Endometrium (tissue), 2 donors: ENCODE results near the gene CHRNB1.

Experiments used
- FAIRE-seq: peaks from 2 replicates; lab custom pipeline; 2012; peaks lifted over from hg19 to GRCh38; lab: Jason Lieb, UNC
- donor health status: control.
- donor health status: control.

CHRNB1 gene

DNA sequence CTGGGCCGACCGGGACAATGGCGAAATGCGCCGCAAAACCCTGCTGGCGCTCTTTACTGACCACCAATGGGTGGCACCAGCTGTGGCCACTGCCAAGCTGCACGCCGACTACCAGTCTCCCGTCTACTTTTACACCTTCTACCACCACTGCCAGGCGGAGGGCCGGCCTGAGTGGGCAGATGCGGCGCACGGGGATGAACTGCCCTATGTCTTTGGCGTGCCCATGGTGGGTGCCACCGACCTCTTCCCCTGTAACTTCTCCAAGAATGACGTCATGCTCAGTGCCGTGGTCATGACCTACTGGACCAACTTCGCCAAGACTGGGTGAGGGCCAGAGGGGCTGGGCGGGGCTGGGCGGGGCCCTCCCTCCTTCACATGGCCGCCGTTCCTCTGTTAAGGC lies 29.1 kb upstream of the CHRNB1 start:
- no peak for FAIRE-seq

DNA sequence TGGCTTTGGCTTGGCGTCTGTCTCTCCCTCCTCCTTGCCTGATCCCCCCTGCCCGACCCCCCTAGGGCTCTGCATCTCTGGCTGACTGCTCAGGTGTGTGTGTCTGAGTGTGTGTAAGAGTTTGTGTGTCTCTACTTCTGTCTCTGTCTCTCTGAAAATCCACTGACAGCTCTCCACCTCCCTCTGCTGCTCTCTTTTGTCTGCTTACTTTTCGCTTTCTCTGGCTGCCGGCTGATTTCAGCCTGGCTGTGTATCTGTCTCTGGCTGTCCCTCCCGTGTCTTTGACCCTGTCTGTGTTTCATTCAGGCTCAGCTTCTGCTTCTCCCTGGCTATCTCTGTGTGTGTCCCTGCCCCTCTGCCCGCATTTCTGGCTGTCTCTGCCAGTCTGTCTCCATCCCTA lies 28.5 kb upstream of the CHRNB1 start:
- FAIRE-seq = no peak

DNA sequence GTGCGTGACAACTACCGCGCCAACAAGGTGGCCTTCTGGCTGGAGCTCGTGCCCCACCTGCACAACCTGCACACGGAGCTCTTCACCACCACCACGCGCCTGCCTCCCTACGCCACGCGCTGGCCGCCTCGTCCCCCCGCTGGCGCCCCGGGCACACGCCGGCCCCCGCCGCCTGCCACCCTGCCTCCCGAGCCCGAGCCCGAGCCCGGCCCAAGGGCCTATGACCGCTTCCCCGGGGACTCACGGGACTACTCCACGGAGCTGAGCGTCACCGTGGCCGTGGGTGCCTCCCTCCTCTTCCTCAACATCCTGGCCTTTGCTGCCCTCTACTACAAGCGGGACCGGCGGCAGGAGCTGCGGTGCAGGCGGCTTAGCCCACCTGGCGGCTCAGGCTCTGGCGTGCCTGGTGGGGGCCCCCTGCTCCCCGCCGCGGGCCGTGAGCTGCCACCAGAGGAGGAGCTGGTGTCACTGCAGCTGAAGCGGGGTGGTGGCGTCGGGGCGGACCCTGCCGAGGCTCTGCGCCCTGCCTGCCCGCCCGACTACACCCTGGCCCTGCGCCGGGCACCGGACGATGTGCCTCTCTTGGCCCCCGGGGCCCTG lies 27.7 kb upstream of the CHRNB1 start:
- no peak for FAIRE-seq

DNA sequence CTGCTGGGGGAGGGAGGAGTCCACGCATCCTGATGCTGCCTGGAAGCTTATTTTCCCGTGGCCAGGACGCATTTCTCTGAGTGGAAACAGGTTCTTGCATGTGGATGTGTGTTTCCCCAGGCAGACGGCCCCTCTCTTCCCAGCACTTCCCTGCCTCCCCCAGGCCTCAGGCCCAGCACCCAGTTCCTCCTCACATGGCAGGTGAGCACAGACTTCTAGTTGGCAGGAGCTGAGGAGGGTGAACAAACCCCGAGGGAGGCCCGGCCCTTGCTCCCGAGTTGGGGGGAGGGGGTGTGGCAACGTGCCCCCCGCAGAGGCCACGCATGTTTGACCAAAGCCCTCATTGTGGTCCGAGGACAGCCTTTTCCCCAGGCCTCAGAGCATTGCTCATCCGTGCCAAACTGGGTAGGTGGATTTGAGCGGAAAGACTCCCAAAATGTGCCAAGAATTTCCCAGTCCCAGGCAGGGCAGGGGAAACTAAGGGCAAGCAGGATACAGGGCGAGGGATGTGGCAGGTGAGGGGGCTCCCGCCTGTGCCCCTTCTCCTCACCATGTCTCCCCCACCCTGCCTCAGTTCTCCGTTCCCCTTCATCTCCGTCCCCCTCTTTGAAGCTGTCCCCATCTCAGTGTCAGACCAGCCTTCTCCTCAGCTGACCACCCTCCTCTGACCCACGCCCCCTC lies 26.2 kb upstream of the CHRNB1 start:
- no peak for FAIRE-seq

DNA sequence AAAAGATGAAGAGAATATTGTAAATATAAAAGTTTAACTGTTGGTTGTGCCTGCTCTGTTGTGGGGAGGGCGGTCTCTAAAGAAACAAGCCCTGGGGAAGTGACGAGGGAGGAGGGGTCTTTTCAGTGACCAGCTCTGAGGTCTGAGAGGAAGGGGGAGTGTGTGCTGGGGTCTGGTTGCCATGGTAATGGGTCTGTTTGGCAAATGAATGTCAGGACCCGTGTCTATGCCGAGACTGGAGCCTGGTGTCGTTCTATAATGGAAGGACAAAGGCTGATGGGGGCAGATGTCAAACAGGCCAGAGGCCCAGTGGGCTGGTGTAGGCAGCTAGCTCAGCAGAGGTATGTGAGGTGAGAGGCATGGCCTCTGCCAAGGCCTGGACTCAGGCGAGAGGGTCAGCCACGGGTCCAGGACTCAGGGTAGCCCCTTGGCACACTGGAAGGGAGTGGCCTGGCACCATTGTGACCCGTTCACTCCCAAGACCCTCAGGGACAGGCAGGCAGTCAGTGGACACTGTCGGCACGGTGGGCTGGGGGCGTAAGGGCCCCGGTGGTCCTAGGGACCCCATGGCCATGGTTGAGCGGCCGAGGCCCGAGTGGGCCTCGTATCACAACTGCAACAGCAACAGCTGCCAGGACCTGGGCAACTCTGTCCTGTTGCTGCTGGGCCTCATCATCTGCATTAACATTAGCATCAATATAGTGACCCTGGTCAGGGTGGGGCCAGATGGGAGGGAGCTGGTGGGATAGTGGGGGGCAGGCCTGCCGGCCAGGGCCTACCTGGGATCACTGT lies 24.8 kb upstream of the CHRNB1 start, which contains the start of gene SPEM1:
Gene SPEM1, plus strand, starts transcription at position 506 of the 792 bp plus-strand sequence. Its CDS starts 61 bp downstream, at position 567.
- no peak for FAIRE-seq

DNA sequence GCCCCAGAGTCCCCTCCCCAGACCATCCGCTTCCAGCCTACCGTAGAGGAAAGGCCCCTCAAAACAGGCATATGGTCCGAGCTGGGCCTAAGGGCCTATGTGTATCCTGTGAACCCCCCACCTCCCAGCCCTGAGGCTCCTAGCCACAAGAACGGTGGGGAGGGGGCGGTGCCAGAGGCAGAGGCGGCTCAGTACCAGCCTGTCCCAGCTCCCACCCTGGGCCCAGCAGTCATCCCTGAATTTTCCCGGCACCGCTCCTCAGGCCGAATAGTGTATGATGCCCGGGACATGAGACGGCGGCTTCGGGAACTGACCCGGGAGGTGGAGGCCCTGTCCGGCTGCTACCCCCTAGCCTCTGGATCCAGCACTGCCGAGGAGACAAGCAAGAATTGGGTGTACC lies 23.7 kb upstream of the CHRNB1 start:
- FAIRE-seq = no peak

DNA sequence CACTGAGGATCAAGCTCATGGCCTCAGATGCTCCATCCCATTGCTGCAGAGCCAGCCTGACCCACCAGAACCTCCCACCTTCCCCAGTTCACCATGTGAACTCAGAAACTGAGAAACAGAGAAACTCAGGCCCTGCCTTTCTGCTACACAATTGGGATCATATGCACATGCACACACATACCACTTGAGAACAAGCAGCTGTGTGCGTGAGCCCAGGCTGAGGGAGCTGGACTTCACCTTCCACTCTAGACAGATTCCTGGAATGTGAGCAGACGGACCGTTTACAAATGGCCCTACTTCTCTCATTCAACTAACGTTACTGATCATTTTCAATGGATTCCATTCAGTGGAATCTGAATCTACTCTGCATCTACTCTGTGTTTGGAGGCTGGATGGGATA lies 21.2 kb upstream of the CHRNB1 start:
- FAIRE-seq = no peak

DNA sequence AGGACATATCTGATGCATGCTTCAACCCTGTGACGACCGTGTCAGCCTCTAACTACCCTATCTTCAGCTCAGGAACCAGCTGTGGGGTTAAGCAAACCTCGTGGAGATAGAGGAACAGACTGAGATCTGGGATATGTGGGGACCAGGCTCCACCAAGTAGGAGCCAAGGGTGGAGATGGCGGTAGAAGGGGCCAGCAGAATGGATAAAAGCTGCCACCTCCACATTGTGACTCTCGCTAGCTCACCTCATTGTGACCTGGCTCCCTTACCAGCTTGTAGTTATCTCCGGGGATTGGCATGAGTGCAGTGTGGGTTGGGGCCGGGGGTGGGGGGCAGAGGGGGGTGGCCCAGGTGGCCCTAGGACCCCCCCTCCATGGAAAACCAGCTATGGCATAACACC lies 19.5 kb upstream of the CHRNB1 start, which contains the start of gene SPEM2:
Gene SPEM2, plus strand, starts transcription at position 301 of the 400 bp plus-strand sequence. Its CDS starts 73 bp downstream, at position 374.
- no peak for FAIRE-seq

DNA sequence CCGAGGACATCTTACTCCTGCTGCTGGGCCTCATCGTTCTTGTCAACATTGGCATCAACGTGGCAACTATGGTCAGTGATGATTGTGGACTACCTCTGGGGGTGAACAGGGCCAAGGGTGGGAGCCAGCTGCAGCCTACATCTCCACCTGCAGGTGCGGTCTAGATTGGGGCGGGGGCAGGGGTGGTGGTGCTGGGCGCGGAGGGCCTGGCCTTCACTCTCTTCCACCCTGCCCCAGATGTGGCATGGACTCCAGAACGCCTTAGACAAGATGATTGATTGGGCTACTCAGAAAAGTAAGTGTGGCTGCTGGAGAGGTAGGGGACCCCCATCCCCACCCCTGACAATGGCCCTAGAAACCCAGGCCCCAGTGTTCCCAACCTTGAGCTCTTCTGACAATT lies 19.1 kb upstream of the CHRNB1 start:
- no peak for FAIRE-seq

DNA sequence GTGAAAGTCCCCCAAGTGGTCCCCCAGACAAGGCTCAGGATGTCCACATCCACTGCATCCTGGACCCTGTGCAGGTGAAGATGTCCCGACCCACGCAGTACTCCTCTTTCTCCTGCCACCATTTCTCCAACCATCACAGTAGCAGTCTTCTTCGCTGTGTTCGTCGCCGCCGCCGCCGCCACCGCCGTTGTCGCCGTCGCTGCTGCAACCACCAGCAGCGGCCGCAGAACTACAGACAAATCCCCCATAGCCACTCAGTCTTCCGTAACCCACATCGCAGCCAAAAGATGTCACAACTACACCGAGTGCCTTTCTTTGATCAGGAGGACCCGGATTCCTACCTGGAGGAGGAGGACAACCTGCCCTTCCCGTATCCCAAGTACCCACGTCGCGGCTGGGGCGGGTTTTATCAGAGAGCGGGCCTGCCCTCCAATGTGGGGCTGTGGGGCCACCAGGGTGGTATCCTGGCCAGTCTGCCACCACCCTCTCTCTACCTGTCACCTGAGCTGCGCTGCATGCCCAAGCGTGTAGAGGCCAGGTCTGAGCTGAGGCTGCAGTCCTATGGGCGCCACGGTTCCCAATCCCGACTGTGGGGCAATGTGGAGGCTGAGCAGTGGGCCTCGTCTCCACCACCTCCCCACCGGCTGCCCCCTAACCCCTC lies 18.5 kb upstream of the CHRNB1 start:
- no peak for FAIRE-seq

DNA sequence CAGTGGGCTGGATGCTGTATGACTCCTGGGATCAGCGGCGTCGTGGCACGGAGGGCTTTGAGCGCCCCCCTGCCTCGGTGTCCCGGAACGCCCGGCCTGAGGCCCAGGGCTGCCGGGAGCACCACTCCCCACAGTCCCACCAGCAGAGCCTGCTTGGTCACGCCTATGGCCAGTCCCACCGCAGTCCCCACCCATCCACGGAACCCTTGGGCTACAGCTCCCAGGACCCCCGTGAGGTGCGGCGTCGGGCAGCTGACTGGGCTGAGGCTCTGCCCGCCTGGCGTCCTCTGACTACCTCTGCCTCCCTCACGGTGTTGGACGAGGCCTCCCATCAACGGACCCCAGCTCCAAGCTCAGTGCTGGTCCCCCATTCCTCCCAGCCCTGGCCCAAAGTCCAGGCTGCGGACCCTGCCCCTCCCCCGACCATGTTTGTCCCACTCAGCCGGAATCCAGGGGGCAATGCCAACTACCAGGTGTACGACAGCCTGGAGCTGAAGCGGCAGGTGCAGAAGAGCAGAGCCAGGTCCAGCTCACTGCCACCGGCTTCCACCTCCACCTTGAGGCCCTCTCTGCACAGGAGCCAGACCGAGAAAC lies 17.9 kb upstream of the CHRNB1 start:
- no peak for FAIRE-seq

DNA sequence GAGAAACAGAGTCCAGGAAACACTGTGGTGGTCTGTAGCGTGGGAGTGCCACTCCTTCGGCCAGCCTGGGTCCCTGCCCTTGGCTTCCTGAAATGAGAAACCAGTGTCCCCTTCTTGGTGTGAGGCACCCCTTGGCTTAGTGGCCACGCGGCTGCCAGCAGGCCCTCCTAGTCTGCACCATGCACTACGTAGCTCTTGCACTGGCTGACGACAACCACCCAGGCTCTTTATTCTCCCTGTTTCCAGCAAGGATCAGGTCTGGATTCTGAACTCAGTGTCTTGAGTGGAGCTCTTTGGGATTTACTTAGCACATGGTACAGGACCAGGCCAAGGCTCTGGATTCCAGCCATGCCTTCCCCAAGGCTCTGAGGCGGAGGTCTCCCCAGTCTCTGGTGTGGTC lies 17.3 kb upstream of the CHRNB1 start:
- FAIRE-seq = no peak

DNA sequence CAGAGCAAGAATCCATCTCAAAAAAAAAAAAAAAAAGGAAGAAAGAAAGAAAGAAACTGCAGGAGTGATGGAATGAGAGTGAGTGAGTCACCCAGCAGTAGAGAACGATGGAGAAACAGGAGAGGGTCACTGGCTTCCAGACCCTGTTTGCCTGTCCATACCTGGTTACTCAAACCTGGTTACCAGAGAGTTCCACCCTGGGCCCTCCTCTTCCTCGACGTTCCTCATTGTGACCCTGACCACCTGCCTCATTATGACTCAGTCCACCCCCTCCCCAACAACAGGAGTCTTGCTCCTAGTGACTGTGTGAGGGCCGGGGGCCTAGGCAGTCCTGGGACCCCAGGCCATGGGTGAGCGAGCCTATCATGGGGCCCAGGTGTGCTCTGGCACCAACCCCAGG lies 16.3 kb upstream of the CHRNB1 start, which contains the start of gene SPEM3:
Gene SPEM3, plus strand, starts transcription at position 301 of the 400 bp plus-strand sequence. Its CDS starts 46 bp downstream, at position 347.
- no peak for FAIRE-seq

DNA sequence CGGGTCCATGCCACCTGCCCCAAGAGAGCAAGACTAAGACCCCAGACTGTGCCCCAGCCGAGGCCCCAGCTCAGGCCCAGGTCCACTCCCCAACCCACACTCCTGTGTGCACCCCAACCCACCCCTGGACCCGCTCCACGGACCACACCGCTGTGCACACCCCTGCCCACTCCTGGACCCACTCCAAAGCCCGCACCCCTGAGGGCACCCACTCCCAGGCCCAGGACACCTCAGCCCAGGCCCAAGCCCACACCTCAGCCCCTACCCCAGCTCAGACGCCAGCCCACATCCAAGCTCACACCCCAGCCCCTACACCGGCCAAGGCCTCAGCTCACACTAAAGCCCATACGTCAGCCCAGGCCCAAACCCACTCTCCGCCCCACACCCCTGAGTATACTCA lies 15.1 kb upstream of the CHRNB1 start:
- no peak for FAIRE-seq

DNA sequence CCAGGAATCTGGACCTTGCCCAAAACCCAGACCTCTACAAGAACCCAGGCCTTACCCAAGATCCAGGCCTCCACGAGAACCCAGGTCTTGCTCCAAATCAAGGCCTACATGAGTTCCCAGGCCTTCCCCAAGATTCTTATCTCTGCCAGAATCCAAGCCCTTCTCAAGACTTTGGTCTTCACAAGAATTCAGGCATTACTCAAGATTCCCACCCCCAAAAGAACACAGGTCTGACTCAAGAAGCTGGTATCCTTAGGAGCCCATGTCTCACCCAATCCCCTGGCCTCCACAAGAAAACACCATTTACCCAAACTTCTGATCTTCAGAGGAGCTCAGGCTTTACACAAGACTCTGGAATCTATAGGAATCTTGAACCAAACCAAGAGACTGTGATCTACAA lies 13.6 kb upstream of the CHRNB1 start:
- FAIRE-seq = no peak

DNA sequence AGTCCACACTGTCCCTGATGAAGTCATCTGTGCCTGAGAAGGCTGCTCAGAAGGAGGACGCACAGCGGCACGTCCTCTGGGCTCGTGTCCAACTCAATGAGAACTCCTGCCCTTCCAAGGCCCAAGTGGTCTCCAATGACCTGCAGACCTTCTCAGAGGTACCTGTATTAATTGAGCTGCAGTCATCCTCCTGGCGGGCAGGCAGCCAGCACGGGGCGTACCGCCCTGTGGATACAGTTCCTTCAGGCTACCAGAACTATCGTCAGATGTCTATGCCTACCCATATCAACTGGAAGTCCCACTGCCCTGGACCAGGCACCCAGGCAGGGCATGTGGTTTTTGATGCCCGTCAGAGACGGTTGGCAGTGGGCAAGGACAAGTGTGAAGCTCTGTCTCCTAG lies 12.6 kb upstream of the CHRNB1 start:
- no peak for FAIRE-seq

DNA sequence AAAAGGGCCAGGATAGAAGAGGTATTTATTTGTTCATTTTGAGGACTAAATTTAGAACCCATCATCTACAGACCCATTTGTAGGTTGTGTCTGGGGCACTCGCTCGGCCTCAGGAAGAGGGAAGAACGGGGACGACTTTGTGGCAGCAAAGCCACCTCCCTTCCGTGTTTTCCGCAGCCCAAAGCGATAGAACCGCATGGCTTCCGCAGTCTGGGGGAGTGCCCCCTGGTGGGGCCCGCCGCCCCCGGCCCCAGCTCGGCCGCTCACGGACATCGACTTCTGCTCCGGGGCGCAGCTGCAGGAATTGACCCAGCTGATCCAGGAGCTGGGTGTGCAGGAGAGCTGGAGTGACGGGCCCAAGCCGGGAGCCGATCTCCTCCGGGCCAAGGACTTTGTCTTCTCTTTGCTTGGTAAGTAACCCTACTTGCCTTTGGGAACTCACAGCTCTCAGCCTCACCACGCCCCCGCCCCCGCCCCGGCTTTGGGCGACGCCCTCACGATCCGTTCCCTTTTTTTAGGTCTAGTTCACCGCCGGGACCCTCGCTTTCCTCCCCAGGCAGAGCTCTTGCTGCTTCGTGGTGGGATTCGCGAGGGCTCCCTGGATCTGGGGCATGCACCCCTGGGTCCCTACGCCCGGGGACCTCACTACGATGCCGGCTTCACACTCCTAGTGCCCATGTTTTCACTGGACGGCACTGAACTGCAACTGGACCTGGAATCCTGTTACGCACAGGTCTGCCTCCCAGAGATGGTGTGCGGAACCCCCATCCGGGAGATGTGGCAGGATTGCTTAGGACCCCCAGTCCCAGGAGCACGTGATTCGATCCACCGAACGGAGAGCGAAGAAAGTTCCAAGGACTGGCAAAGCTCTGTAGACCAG lies 8.9 kb upstream of the CHRNB1 start:
- no peak for FAIRE-seq

DNA sequence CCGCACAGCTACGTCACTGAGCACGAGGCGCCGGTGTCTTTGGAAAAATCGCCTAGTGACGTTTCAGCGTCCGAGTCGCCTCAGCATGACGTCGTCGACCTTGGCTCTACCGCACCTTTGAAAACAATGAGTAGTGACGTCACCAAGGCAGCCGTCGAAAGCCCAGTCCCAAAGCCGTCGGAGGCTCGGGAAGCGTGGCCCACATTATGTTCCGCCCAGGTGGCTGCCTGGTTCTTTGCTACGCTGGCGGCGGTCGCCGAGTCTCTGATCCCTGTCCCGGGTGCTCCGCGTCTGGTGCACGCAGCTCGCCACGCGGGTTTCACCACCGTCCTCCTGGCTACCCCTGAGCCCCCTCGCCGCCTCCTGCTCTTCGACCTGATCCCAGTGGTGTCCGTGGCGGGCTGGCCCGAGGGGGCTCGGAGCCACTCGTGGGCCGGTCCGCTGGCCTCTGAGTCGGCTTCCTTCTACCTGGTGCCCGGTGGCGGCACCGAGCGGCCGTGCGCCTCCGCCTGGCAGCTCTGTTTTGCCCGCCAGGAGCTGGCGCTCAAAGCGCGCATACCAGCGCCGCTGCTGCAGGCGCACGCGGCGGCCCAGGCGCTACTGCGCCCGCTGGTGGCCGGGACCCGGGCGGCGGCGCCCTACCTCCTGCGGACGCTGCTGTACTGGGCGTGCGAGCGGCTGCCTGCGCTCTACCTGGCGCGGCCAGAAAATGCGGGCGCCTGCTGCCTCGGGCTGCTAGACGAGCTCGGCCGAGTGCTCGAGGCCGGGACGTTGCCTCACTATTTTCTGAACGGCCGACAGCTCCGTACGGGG lies 8.1 kb upstream of the CHRNB1 start:
- no peak for FAIRE-seq

DNA sequence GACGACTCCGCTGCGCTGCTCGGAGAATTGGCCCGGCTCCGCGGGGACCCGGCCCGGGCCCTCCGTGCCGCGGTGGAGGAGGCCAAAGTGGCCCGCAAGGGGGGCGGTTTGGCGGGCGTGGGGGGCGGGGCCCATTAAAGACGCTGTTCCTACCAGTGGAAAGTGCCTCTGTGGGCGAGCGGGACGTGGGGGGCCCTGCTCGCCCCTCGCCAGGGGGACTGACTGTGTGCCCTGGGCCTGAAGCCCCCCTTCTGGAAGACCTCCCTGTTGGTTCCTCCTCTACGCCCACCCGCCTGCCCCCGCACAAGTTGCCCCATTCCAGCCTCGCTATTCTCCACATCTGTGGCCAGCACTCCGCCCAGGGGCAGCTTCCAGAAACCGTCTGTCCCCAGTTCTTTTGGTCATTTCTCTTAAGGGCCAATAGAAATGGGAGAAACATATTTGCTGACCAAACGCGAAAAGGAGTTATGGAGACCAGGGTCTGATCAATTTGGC lies 7.4 kb upstream of the CHRNB1 start:
- no peak for FAIRE-seq
